Activated T-cell treated with anti-CD3 and anti-CD28 coated beads for 1 hour (primary cell): ENCODE measurements around the gene UPK3A.

Source experiments
- DNase-seq: peaks from one replicate; pipeline ENCODE4 v3.0.0-alpha.2; 2020; ENCODE audit warnings: low read depth

The UPK3A gene

DNA sequence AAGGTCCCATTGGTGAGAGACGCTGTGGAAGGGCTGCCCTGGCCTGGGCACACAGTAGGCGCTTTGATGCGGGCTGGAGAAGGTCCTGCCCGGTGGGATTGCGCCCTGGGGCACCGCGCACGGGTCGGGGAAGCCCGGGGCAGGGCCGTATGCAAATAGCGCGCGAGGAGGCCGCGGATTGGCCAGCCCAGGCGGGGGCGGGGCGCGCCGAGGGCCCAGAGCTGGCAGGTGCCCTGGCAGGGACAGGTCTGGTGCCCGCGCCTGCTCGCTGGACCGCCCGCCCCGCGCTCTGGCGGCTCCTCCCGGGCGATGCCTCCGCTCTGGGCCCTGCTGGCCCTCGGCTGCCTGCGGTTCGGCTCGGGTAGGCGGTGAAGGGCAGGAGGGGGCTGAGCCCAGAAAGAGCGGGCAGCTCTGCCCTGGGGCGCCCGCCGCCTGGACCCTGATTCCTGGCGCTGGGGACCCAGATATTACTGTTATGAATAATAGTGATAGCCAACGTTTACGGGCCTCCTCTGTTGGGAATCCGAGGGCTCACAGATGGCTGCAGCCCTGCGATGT is at the start of gene UPK3A:
UPK3A (plus strand) TSS at position 245 of the 558 bp plus-strand sequence; CDS start at position 310, 65 bp downstream.
- peak; percentile 51 for DNase-seq

GRCh38 chr22:45235101-45235777 is 49.5 kb upstream of the UPK3A start:
- no peak for DNase-seq

DNA sequence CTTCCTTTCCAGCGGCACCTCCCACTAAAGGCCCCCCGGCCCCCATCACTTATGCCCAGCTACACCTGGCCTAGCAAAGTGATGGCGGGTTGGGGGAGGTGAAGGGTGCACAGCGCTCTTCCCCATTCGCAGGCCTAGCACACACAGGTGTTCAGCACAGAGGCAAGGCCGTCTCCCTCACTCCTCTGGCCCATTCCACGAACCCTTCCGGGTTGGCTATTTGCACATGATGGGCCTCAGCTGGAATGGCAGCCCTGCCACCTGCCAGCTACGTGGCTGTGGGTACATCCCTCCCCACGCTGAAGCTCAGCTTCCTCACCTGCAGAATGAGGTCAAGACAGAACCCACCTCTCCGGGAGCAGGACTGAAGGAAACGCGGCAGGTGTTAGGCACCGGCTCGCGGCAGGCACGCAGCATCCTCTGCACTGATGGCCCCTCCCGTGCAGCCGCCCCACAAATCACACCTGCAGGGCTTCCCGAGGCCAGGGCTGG is 48.9 kb upstream of the UPK3A start:
- DNase-seq, result no peak

GRCh38 chr22:45237065-45237990 is 47.4 kb upstream of the UPK3A start:
- DNase-seq, result no peak

GRCh38 chr22:45238076-45238956 is 46.4 kb upstream of the UPK3A start:
- DNase-seq, result no peak

DNA sequence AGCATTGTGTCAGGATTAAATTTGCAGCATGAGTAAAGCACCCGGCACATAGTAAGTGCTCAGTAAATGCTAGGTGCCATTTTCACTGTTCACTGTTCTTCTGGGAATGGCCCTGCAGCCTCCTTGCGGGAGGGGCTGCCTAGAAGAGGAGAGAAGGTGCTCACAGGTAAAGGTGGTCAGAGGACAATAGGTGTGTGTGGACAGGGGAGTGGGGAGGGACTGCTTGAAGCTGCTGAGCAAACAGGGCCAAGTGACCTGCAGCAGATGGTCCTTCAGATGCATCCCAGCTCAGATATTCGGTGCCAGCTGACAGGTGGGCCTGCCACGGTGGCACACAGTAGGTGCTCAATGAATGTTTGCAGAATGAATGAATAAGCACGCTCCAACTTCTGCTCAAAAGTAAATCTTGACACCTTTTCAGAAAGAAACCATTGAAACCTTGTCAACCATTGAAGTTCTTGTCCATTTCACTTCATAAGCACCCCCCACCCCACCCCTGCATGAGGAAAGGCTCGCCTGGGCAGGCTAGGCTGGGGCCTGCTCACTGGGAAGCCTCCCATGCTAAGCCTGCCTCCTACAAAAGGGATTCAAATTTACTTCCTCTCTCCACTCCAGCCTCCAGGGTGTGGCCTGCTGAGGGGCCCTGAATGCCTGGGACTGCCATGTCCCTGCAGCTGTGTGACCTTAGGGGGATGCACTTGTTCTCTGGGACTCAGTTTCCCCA is 45.6 kb upstream of the UPK3A start:
- DNase-seq, result no peak

DNA sequence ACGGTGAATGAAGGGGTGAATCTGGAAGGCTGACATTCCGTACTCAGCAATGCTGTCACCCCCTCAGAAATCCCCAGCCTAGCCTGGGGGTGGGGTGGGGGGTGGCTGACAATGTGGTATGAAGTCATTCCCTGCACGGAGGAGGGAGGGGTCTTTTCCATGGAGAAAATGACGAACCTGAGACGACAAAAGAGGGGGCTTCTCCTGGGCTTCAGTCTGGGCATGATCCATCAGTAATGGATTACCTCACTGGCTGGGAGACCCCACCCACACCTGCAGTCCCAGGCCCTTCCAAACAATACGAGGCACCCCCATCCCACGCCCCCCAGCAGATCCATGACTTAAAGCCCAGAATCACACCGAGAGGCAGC is 45.1 kb upstream of the UPK3A start:
- no peak for DNase-seq

- peak; percentile 12 for DNase-seq
Observed at GRCh38 chr22:45240104-45240809, 44.5 kb upstream of the UPK3A start.

DNA sequence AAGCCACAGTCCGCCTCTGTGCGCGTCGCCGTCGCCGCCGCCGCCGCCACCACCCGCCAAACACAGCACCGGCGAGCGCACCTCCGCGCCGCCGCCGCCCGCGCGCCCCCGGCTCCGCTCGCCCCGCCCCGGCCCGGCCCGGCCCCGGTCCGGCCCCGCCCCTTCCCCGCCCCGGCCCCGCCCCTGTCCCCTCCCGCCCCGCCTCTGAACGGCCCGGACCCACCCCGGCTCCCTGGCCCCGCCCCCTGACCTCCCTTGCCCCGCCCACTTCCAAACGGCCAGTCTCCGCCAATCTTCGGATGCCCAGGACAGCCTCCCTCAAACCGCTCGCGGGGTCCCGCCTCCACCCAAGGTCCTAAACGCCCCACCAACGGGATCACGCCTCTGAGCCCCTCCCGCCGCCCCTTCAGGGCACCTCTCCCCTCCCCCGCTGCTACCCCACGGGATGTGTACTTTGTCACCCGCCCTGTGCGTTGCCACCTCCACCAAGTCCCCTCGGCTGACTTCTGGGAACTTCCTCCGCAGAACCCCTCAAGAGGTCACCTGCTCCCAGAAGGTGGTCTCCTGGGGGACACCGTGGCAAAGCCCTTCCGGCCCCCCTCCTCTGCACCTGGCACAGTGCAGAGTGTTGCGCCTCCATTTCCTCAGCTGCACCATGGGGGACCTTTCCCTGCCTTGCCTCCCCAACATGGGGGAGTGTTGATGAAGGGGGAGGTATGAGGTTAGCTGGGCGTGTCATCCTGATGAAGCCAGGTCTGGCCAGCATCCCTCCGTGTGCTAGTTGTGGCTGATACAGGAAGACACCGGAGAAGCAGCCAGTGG is 43.7 kb upstream of the UPK3A start, which contains the start of gene KIAA0930:
KIAA0930 (minus strand) TSS at position 85 of the 822 bp plus-strand sequence. CDS start 191 bp downstream, outside the sequence.
- DNase-seq, result peak; percentile 80

DNA sequence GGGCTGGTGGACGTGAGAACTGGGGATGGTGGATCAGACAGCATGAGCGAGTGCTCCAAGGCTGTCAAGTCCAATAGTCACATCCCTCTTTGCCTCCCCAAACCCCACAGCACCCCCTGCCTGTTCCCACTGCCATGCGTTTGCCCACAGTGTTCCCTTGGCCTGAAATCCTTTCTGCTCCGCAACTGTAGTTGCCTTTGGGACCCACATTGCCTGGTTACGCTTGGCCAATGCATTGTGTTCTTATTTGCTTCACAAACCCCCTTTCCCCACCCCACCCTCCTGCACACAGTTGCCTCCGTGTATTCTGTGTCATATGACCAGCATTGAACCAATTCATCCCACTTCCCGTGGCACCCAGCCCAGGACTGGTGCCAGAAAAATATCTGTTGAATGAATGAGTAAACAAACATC is 42.0 kb upstream of the UPK3A start:
- DNase-seq, result no peak

- DNase-seq, result no peak
Observed at GRCh38 chr22:45244916-45245315, 39.8 kb upstream of the UPK3A start.

- DNase-seq, result no peak
Observed at GRCh38 chr22:45246060-45246985, 38.4 kb upstream of the UPK3A start.

- no peak for DNase-seq
Observed at GRCh38 chr22:45248832-45249561, 35.8 kb upstream of the UPK3A start.

- DNase-seq, result no peak
Observed at GRCh38 chr22:45251825-45252224, 32.9 kb upstream of the UPK3A start.

- DNase-seq, result no peak
Observed at GRCh38 chr22:45253039-45253641, 31.6 kb upstream of the UPK3A start.

DNA sequence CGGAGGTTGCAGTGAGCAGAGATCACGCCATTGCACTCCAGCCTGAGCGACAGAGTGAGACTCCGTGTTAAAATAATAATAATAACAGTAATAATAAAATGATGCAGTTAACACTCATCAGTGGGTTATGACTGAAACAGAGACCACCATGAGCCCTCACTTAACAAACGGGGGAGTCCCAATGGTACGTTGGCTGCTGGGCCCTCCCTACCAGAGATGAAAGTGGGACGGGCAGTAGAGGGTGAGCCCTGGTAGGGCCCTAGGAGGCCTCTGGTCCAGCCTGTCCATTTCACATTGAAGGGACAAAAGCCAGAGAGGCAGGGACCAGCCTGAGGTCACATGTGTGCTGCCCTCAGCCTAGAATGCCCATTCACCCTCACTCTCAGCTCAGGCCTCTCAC is 30.4 kb upstream of the UPK3A start:
- DNase-seq, result no peak

DNA sequence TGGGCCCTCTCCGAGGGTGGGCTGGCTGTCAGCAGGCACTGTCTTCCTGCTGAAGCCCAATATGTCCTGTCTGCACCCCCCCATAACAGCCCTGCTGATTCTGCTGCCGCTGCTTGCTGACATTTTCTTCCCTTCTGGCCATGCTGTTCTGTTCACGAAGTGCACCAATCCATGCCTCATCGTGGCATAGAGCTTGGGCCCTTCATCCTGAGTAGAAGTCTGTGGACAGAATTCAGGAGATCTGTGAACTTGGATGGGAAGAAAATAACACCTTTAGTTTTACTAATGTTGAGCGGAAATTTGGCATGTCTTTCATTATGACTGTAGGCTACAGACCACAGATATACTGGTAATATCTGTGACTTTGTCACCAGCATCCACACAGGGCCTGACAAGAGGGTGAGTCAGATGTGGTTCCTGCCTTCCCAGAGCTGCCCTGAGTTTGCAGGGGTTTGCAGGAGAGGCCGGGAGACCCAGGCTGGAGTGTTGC is 29.9 kb upstream of the UPK3A start:
- no peak for DNase-seq
